PFSK-1 (cell line): ENCODE results near the gene YPEL5.

Source experiments
- FOXP2 ChIP-seq: optimal IDR thresholded peaks from 2 replicates; pipeline ENCODE3; 2011; ENCODE audit warnings: borderline replicate concordance, control low read depth, inconsistent platforms; ENCODE audit not compliant: insufficient read depth; ENCODE audit errors: extremely low read length, extremely low read depth
- POLR2AphosphoS5 ChIP-seq: IDR thresholded peaks from 2 replicates; pipeline ENCODE4 v1.6.1; 2012; ENCODE audit warnings: low read depth, mild to moderate bottlenecking, control low read depth, low read length, moderate library complexity
- REST ChIP-seq, 2 experiments: IDR thresholded peaks; 2 replicates each; pipeline versions ENCODE4 v1.6.1 to v1.8.0; 2011 to 2012; ENCODE audit warnings: low read depth in 2 of 2, low read length in 2 of 2, control low read depth in 1 of 2, inconsistent platforms in 1 of 2, mild to moderate bottlenecking in 1 of 2, moderate library complexity in 1 of 2; ENCODE audit not compliant: insufficient read depth in 1 of 2
- SIN3A ChIP-seq: IDR thresholded peaks from 2 replicates; pipeline ENCODE4 v1.6.1; 2012; ENCODE audit warnings: mild to moderate bottlenecking, low read length, moderate library complexity, borderline replicate concordance; ENCODE audit not compliant: insufficient read depth
- TAF1 ChIP-seq: IDR thresholded peaks from 2 replicates; pipeline ENCODE4 v1.6.1; 2012; ENCODE audit warnings: low read length, control low read depth, borderline replicate concordance; ENCODE audit not compliant: insufficient read depth

The YPEL5 gene

GRCh38 chr2:30155202-30155601, 8.4 kb downstream of the YPEL5 start:
- TF ChIP-seq SIN3A (no peak), FOXP2 (no peak), POLR2AphosphoS5 (no peak), REST (IDR thresholded peaks at IDR 0.05; ENCODE audit: insufficient read depth in 1 of 2, low read depth in 2 of 2, low read length in 2 of 2) (no peak), TAF1 (no peak)

- TF ChIP-seq POLR2AphosphoS5 (no peak), TAF1 (no peak), REST (IDR thresholded peaks at IDR 0.05; ENCODE audit: insufficient read depth in 1 of 2, low read depth in 2 of 2, low read length in 2 of 2) (no peak), FOXP2 (no peak), SIN3A (no peak)
Observed at GRCh38 chr2:30155889-30156658, 9.3 kb downstream of the YPEL5 start.

GRCh38 chr2:30157616-30158015, 10.8 kb downstream of the YPEL5 start:
- TF ChIP-seq REST (IDR thresholded peaks at IDR 0.05; ENCODE audit: insufficient read depth in 1 of 2, low read depth in 2 of 2, low read length in 2 of 2) (no peak), POLR2AphosphoS5 (no peak), SIN3A (no peak), FOXP2 (no peak), TAF1 (no peak)

GRCh38 chr2:30159766-30160165, 13.0 kb downstream of the YPEL5 start:
- TF ChIP-seq SIN3A (no peak), FOXP2 (no peak), REST (IDR thresholded peaks at IDR 0.05; ENCODE audit: insufficient read depth in 1 of 2, low read depth in 2 of 2, low read length in 2 of 2) (no peak), TAF1 (no peak), POLR2AphosphoS5 (no peak)
